ENCODE data around the gene AKR1C4.

GRCh38 chr10:5187867-5188266 lies 8.8 kb upstream of the AKR1C4 start:
- TF ChIP-seq CTCF (IDR thresholded peaks at IDR 0.05) = no peak
- TF ChIP-seq POLR2A (IDR thresholded peaks at IDR 0.05) = no peak
